Tibial nerve (tissue), 4 donors: ENCODE results near the gene VOPP1. TPM values are rescaled to one million over a fixed set of nuclear protein-coding genes. Genes with fewer than 3 reads are reported as not detected.

ENCODE experiments used
- DNase-seq, 2 donors: peaks; one replicate each; pipeline ENCODE4 v3.0.0-alpha.2; 2019; ENCODE audit warnings: low spot score in 2 of 2
- H3K27ac ChIP-seq, 4 donors: fragments of 200-600 bp; sonication (generic) in 3 of 4; one replicate each; pipeline ENCODE4 v1.5.1; 2017 to 2019; ENCODE audit warnings: mild to moderate bottlenecking in 1 of 4
- H3K27me3 ChIP-seq, 2 donors: fragments of 200-600 bp; sonication (generic) in 1 of 2; one replicate each; pipeline versions ENCODE4 v1.5.1 to v1.6.0; 2017 to 2019
- H3K36me3 ChIP-seq, 3 donors: fragments of 200-600 bp; sonication (generic); one replicate each; pipeline ENCODE4 v1.5.1; 2018 to 2019
- H3K4me1 ChIP-seq, 4 donors: fragments of 200-600 bp; sonication (generic) in 3 of 4; one replicate each; pipeline ENCODE4 v1.5.1; 2017 to 2019
- H3K4me3 ChIP-seq, 4 donors: fragments of 200-600 bp; sonication (generic) in 3 of 4; one replicate each; pipeline ENCODE4 v1.5.1; 2017 to 2019; ENCODE audit warnings: mild to moderate bottlenecking in 1 of 4, moderate library complexity in 1 of 4
- H3K9me3 ChIP-seq, 4 donors: fragments of 200-600 bp; sonication (generic) in 3 of 4; one replicate each; pipeline ENCODE4 v1.5.1; 2017 to 2019
- CTCF ChIP-seq, 5 experiments: fragments of 200-600 bp in 3 of 5; fragments of 450-650 bp in 2 of 5; sonication (generic) in 3 of 5; IDR thresholded peaks; one replicate each; pipeline ENCODE4 v1.5.1; 2016 to 2019; ENCODE audit warnings: antibody characterized with exemption in 5 of 5, mild to moderate bottlenecking in 3 of 5, moderate library complexity in 2 of 5
- EP300 ChIP-seq, 2 donors: sonication (generic); formaldehyde crosslinking; IDR thresholded peaks; one replicate each; pipeline ENCODE4 v1.6.1; 2017; ENCODE audit warnings: antibody characterized with exemption in 2 of 2, mild to moderate bottlenecking in 1 of 2
- POLR2A ChIP-seq, 2 donors: fragments of 450-650 bp; IDR thresholded peaks; one replicate each; pipeline ENCODE4 v1.6.1; 2017; ENCODE audit warnings: antibody characterized with exemption in 2 of 2, mild to moderate bottlenecking in 2 of 2, moderate library complexity in 2 of 2
- WGBS, 2 donors: methylation state at CpG; one replicate each; pipeline ENCODE4 v1.1.5; 2018; 5-methylcytosine and 5-hydroxymethylcytosine counted together
- total RNA-seq, 4 donors: library from RNA; depleted of rRNA; stranded (reverse); fragments of >200 nt; gene quantifications; one replicate each; pipeline ENCODE4 v1.1.0, GENCODE V29; 2016

Gene VOPP1
- total RNA-seq, 4 donors from 2014 or later: 49.2 to 58.5 (median 54.8) TPM

- WGBS, 2 donors: 69 to 74% methylated on average over 8 of the region's 8 CpGs
- Histone ChIP-seq H3K4me1 (peaks cover 0 to 80% (median 48%) of the 10 kb centered on the region in 4 donors), H3K27ac (peak overlapping the region in 3 of 4 donors; percentile 45 to 77 (median 64))
Observed at GRCh38 chr7:55534262-55534915, 37.9 kb downstream of the VOPP1 start.

DNA sequence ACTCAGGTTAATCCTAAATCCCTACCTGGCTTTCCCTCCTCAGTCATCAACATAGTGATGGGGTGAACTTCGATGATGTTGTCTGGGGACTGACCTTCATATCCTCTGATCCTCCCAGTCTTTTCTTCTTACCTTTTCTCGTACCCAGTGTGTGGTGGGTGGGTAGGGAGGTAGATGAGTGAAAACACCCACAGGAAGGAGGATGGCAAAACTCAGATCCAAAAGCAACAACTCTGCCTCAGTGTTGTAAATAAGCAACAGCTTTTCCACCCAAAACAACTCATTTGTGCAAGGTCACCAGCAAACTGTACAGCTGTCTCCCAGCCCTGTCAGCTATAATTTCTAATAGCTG, 38.6 kb downstream of the VOPP1 start:
- Histone ChIP-seq H3K9me3 (no peaks in the 10 kb centered on the region), H3K4me1 (peaks cover 0 to 74% (median 48%) of the 10 kb centered on the region in 4 donors), H3K4me3 (no peak overlapping the region), H3K27me3 (no peaks in the 10 kb centered on the region), H3K36me3 (no peaks in the 10 kb centered on the region), H3K27ac (peak overlapping the region in 3 of 4 donors; percentile 45 to 77 (median 64))
- 73 to 86% methylated on average over 2 of the region's 2 CpGs for WGBS, 2 donors
- DNase-seq: no peak
- TF ChIP-seq EP300 (IDR thresholded peaks at IDR 0.05) (no peak), POLR2A (IDR thresholded peaks at IDR 0.05) (no peak), CTCF (IDR thresholded peaks at IDR 0.05) (no peak)

More at GRCh38 chr7:55534262-55534915, 37.9 kb downstream of the VOPP1 start:
- H3K4me3 ChIP-seq: no peak overlapping the region
- no peak for TF ChIP-seq POLR2A (IDR thresholded peaks at IDR 0.05)
- TF ChIP-seq CTCF (IDR thresholded peaks at IDR 0.05): no peak
- TF ChIP-seq EP300 (IDR thresholded peaks at IDR 0.05): peak; percentile 32 to 64
- DNase-seq: peak in 1 of 2 donors; percentile 19
- no peaks in the 10 kb centered on the region for H3K27me3 ChIP-seq
- no peaks in the 10 kb centered on the region for H3K9me3 ChIP-seq
- no peaks in the 10 kb centered on the region for H3K36me3 ChIP-seq

DNA sequence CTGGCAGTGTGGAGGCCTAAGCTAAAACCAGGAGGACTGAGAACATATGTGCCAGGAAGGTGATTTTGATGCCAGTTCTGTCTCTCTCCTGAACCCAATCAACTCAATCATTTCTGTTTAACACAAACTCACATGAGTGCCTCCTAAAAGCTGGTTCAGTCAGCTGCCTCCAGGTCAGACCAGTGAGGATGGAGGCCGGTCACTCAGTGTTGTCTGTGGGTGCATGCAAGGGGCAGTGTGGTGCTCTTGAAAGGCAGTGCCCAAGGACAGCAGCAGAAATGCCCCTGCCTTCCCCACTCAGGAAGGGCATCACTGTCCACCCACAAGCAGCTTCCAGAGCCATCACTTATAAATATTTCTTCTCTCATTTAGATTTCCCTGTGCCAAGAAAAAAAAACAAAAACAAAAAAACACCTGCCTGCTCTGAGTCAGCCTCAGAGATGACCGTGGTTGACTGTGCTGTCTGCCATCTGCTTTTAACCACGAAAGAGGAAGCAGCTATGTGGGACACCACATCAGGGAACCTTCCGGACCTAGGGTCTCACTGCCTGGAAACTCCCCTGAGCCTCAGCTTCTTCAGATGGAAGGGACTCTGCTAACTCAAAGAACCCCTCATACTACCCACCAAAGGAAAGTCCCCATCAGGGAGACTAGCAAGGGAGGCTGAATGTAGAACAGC, 39.1 kb downstream of the VOPP1 start:
- H3K27ac ChIP-seq: peak overlapping the region in 3 of 4 donors; percentile 45 to 77 (median 64)
- H3K9me3 ChIP-seq: no peaks in the 10 kb centered on the region
- H3K36me3 ChIP-seq: no peaks in the 10 kb centered on the region
- H3K4me1 ChIP-seq: peaks cover 0 to 70% (median 46%) of the 10 kb centered on the region in 4 donors
- TF ChIP-seq CTCF (IDR thresholded peaks at IDR 0.05) (no peak), POLR2A (IDR thresholded peaks at IDR 0.05) (no peak), EP300 (IDR thresholded peaks at IDR 0.05) (peak in 1 of 2 donors; percentile 14)
- peak in 1 of 2 donors; percentile 13 for DNase-seq
- H3K27me3 ChIP-seq: no peaks in the 10 kb centered on the region
- 72 to 85% methylated on average over 4 of the region's 4 CpGs for WGBS, 2 donors
- H3K4me3 ChIP-seq: no peak overlapping the region

DNA sequence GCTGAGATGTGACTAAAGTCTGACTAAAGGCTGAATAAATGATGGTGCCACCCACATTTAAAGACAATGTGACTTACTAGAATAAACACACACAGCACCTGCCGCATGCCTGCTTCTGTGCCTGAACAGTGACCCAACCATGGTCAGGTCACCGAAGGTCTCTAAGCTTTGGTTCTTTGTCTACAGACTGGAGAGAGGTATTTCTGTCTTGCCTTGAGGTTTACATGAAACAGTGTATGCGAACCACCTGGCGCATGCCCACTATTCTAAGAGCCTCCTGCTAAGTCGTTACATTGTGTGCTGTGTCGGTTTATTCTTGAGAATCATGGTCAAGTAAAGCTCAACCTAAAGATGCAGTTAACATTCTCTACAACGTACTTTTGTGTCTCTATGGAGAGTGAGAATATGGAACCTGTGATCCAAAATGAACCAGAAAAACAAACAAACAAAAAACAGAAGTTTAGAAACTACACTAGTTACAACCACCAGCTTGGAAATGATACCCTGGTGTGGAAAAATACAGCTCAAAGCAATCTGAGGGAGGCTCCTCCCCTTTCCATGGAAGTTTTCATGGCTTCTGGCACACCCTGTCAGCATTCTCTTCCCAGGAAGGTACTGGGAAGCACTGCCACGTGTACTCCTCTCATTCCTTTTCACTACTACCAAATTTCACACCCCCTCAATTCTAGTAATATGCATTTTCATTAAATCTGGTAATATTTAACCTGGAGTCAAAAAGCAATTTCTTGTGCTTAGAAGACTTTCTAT, 40.0 kb downstream of the VOPP1 start:
- DNase-seq: no peak
- 86 to 87% methylated on average over 8 of the region's 8 CpGs for WGBS, 2 donors
- TF ChIP-seq EP300 (IDR thresholded peaks at IDR 0.05) (no peak), POLR2A (IDR thresholded peaks at IDR 0.05) (no peak), CTCF (IDR thresholded peaks at IDR 0.05) (no peak)
- Histone ChIP-seq H3K4me3 (no peak overlapping the region), H3K27me3 (no peaks in the 10 kb centered on the region), H3K4me1 (peaks cover 0 to 63% (median 47%) of the 10 kb centered on the region in 4 donors), H3K27ac (peak overlapping the region in 3 of 4 donors; percentile 45 to 77 (median 64)), H3K36me3 (no peaks in the 10 kb centered on the region), H3K9me3 (no peaks in the 10 kb centered on the region)
